ENCODE measurements around the gene AFDN.

Gene AFDN

GRCh38 chr6:167896648-167897047 is 69.9 kb downstream of the AFDN start:
- in situ Hi-C loops (cut with HindIII; ENCODE audit: low pct_ligation_motif_present, low pct_unique_long_range_greater_than_20kb, low sequenced_read_pairs), result no loop called here
- no peak for DNase-seq

GRCh38 chr6:167898673-167899311 is 72.1 kb downstream of the AFDN start:
- in situ Hi-C loops (cut with HindIII; ENCODE audit: low pct_ligation_motif_present, low pct_unique_long_range_greater_than_20kb, low sequenced_read_pairs), result no loop called here

GRCh38 chr6:167904791-167905190 is 78.1 kb downstream of the AFDN start:
- no peak for DNase-seq
- in situ Hi-C loops (cut with HindIII; ENCODE audit: low pct_ligation_motif_present, low pct_unique_long_range_greater_than_20kb, low sequenced_read_pairs), result no loop called here

More at GRCh38 chr6:167898673-167899311, 72.1 kb downstream of the AFDN start:
- DNase-seq, result peak; percentile 58

DNA sequence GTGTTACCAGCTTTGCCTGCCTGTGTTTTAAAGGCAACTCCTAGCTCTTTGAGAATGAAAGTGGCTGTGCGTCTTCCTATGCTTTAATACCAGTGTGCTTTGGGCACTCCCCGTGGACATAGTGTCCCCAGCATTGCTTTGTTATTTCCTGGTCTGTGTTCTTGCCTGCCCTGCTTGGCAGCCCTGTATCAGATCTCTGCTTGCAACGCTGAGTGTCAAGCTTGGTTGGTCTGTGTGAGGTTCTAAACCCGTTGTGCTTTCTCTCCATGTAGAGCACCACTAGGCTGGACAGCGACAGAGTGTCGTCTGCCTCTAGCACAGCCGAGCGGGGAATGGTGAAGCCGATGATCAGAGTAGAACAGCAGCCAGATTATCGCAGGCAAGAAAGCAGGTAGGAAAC is 80.2 kb downstream of the AFDN start:
- peak; percentile 25 for DNase-seq
- in situ Hi-C loops (cut with HindIII; ENCODE audit: low pct_ligation_motif_present, low pct_unique_long_range_greater_than_20kb, low sequenced_read_pairs), result no loop called here

GRCh38 chr6:167907837-167908681 is 81.3 kb downstream of the AFDN start:
- DNase-seq, result peak; percentile 44
- in situ Hi-C loops (cut with HindIII; ENCODE audit: low pct_ligation_motif_present, low pct_unique_long_range_greater_than_20kb, low sequenced_read_pairs), result no loop called here

DNA sequence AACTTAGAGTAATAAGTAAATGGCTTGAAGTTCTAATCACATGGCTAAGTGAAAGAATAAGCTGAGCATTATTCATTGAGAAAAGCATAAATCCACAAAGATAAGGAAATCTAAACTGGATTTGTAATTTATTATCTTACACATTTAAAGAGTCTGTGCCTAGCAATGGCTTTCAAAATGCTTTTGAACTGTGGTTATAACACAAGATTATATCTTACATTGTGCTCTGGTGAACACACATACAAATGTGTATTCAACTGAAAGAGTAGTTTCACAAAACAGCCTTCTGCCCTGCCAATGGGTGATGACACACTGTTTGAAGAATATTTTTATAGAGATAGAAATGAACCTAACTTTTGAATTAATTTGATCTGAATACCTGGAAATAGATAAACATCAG is 83.3 kb downstream of the AFDN start:
- DNase-seq, result no peak
- in situ Hi-C loops (cut with HindIII; ENCODE audit: low pct_ligation_motif_present, low pct_unique_long_range_greater_than_20kb, low sequenced_read_pairs), result no loop called here

DNA sequence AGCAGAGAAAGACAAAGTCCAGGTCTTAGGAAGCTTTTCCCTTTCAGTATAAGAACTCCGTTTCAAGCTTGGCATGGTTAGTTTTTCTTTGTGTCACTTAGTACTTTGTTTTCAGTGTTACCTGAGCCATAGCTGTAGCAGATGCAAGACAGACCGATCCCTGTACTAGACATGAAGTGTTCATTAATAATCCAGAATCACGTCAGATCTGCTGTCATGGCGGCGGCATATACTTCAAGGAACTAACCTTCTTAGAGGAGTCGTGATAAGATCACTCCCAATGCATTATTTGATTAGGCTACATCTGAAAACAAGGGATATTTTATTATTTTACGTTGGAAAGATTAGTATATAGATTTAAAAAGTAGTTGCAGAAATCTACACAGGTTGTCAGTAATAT is 83.9 kb downstream of the AFDN start:
- in situ Hi-C loops (cut with HindIII; ENCODE audit: low pct_ligation_motif_present, low pct_unique_long_range_greater_than_20kb, low sequenced_read_pairs), result no loop called here
- DNase-seq, result no peak

GRCh38 chr6:167912494-167912893 is 85.8 kb downstream of the AFDN start:
- DNase-seq, result no peak
- in situ Hi-C loops (cut with HindIII; ENCODE audit: low pct_ligation_motif_present, low pct_unique_long_range_greater_than_20kb, low sequenced_read_pairs), result no loop called here

- DNase-seq, result no peak
- in situ Hi-C loops (cut with HindIII; ENCODE audit: low pct_ligation_motif_present, low pct_unique_long_range_greater_than_20kb, low sequenced_read_pairs), result no loop called here
Measured at GRCh38 chr6:167913699-167914098, 87.0 kb downstream of the AFDN start.

DNA sequence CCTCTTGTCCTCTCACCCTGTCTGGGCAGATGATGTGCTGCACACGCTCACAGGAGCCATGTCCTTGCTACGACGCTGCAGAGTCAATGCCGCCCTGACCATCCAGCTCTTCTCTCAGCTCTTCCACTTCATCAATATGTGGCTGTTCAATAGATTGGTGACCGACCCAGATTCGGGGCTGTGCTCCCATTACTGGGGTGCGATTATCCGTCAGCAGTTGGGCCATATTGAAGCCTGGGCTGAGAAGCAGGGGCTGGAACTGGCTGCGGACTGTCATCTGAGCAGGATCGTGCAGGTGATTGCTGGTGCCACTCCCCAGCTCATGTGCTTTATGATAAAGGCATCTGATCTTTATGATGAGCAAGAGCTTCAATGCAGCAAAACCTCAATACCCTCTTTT is 88.4 kb downstream of the AFDN start:
- in situ Hi-C loops (cut with HindIII; ENCODE audit: low pct_ligation_motif_present, low pct_unique_long_range_greater_than_20kb, low sequenced_read_pairs), result no loop called here
- DNase-seq, result no peak

DNA sequence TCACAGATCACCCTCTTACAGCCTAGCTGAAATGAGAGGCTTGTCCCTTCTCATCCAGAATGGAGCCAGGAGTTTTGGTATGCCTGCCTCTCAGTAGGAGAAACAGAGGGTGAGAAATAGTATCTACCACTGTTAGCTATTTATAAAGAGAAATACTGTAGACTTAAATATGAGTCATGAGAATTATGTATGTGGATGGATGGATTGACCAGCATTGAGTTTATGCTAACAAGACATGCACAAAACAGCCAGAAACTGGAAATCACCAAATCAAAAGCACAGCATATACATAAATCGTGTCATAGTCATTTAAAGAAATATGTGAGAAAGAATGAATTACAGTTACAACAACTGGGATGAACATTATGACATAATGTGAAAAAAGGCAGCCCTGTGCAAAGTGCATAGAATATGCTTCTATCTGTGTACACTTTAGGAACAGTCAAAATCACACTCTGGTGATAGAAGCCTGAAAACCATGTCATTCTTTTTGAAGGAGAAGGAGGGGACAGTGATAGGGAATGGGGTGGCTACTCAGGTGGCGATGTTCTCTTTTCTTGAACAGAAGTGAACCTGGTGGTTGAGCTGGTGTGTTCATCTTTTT is 90.9 kb downstream of the AFDN start:
- in situ Hi-C loops (cut with HindIII; ENCODE audit: low pct_ligation_motif_present, low pct_unique_long_range_greater_than_20kb, low sequenced_read_pairs), result no loop called here
- no peak for DNase-seq

- in situ Hi-C loops (cut with HindIII; ENCODE audit: low pct_ligation_motif_present, low pct_unique_long_range_greater_than_20kb, low sequenced_read_pairs), result no loop called here
- no peak for DNase-seq
Measured at GRCh38 chr6:167918548-167919278, 92.0 kb downstream of the AFDN start.

DNA sequence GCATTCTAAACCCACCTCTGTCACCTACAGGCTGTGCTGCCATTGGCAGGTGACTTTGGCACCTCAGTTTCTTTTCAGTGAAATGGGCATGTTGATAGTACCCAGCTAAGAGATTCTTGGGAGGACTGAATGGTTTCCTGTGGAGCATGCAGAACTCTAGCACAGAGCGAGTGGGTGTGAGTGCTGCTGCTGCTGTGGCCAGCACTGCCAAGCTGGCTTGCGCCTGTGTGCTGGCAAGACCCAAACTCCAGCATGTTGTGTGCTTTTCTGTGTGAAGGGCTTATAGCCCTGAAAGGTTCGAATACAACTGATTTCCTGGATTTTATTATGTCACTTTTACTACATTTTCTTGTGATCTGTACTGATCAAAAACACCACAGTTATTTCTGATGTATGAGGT is 92.6 kb downstream of the AFDN start:
- in situ Hi-C loops (cut with HindIII; ENCODE audit: low pct_ligation_motif_present, low pct_unique_long_range_greater_than_20kb, low sequenced_read_pairs), result no loop called here
- no peak for DNase-seq

DNA sequence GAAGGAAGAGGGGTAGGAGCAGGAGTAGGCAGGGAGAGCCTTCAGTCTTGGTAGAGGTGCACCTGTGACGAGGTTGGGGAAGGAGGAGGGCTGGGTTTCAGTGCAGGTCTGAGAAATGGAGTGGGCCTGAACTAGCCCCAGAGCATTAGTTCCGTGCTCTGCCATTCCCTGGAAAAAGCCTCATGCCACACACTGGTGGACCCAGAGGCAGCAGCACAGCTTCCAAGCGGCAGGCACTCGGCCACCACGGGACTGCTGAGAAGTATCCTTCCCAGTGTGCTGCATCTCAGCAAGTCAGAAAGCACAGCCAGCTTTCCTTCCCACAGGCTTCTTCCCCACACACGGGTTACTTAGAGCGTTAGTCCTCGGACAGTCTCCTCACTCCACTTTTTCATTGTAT is 93.5 kb downstream of the AFDN start:
- in situ Hi-C loops (cut with HindIII; ENCODE audit: low pct_ligation_motif_present, low pct_unique_long_range_greater_than_20kb, low sequenced_read_pairs), result no loop called here
- no peak for DNase-seq

DNA sequence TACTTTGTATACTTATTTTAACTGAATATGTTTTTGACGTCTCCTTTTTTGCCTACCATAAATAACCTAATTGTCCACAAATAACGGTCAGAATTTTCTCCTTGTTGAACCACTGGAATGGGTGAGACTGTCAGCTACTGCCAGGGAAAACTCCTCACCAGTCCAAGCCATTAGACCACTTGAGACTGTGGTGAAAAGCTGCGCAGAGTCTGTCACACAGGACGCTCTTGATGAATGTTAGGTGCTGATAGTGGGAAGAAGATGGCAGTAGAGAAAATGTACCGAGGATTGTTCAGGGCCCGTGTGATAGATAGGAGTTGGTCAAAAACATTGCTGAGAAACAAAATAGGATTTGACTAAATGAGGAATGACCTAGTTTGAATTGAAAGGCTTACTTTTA is 95.1 kb downstream of the AFDN start:
- in situ Hi-C loops (cut with HindIII; ENCODE audit: low pct_ligation_motif_present, low pct_unique_long_range_greater_than_20kb, low sequenced_read_pairs), result no loop called here
- no peak for DNase-seq

DNA sequence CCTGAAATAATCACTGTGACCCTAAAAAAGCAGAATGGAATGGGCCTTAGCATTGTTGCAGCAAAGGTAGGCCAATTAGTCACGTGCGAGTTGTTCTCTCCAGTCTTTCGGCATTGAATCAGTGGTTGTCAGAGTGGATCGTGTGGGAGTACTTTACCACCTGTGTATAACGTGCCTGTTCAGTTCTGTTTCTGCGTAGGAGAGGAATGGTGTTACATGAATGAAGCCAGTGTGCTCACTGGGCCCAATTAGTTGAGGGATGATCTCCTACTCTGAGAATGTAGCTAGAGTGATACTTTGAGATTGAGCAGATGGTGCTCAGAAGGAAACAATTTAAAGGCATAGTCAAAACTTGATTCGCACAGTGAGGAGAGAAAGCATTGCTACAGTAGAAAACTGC is 98.3 kb downstream of the AFDN start:
- DNase-seq, result no peak
- in situ Hi-C loops (cut with HindIII; ENCODE audit: low pct_ligation_motif_present, low pct_unique_long_range_greater_than_20kb, low sequenced_read_pairs), result no loop called here

DNA sequence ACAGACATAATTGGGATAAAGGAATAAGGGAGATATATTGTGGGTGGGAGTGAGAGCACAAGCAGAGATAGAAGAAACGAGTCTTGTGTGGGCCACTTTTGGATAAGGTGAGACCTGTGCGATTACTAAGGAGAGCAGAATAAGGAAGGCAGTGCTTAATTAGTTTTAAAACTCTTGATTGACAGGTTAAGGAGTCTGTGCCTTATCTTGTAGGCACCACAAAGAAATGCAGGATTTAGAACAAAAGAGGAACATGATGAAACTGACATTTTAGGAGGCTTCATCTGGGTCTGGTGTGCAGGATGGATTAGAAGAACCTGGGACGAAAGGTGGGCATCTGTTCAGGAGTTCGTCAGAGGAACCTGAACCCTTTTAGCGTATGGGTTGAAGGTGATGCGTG is 100.5 kb downstream of the AFDN start:
- DNase-seq, result no peak
- in situ Hi-C loops (cut with HindIII; ENCODE audit: low pct_ligation_motif_present, low pct_unique_long_range_greater_than_20kb, low sequenced_read_pairs), result no loop called here

- in situ Hi-C loops (cut with HindIII; ENCODE audit: low pct_ligation_motif_present, low pct_unique_long_range_greater_than_20kb, low sequenced_read_pairs), result no loop called here
- DNase-seq, result no peak
Measured at GRCh38 chr6:167928111-167928510, 101.4 kb downstream of the AFDN start.

DNA sequence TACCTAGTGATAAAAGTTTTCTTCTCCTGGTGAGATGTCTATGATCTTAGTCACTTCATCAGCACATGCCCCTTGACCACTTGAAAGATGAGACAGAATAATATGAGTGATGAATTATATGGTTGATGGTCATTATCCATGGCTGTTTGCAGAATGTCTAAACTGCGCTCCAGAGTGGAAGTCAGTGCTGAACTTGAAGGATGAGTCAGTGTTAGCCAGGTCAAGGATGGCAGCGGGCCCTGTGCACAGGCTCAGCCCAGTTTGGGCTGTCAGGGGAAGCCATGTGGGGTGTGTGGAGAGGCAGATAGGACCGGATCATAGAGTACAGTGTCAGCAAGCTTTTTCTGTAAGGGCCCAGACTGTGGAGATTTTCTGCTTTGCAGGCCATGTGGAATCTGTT is 103.6 kb downstream of the AFDN start:
- DNase-seq, result peak; percentile 85
- in situ Hi-C loops (cut with HindIII; ENCODE audit: low pct_ligation_motif_present, low pct_unique_long_range_greater_than_20kb, low sequenced_read_pairs), result no loop called here

All from ACHN (cell line).